ENCODE results near the gene EXOSC5. TPM values are rescaled to one million over a fixed set of nuclear protein-coding genes. Genes with fewer than 3 reads are reported as not detected.

EXOSC5 gene
- total and polyA plus RNA-seq, 10 of the 15 experiments (the other 5 are each of a cell fraction or from before 2014, with no cell fraction given): 15.8 to 123 (median 52.7) TPM

DNA sequence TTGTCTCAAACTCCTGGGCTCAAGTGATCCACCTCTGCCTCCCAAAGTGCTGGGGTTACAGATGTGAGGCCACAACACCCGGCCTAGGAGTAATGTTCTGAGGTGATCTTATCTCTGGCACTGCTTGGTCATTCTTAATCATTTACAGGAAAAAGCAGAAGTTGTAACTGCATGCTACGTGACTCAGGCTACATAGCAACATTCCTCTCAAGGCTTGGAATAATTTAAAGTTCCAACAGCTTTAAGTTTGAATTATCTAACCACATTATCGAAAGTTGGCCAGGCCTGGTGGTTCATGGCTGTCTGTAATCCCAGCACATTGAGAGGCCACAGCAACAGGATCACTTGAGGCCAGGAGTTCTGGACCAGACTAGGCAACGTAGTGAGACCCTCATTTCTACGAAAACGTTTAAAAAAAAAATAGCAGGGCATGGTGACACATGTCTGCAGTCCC, 29.3 kb downstream of the EXOSC5 start (continued):
- TF ChIP-seq, protein P1, sequence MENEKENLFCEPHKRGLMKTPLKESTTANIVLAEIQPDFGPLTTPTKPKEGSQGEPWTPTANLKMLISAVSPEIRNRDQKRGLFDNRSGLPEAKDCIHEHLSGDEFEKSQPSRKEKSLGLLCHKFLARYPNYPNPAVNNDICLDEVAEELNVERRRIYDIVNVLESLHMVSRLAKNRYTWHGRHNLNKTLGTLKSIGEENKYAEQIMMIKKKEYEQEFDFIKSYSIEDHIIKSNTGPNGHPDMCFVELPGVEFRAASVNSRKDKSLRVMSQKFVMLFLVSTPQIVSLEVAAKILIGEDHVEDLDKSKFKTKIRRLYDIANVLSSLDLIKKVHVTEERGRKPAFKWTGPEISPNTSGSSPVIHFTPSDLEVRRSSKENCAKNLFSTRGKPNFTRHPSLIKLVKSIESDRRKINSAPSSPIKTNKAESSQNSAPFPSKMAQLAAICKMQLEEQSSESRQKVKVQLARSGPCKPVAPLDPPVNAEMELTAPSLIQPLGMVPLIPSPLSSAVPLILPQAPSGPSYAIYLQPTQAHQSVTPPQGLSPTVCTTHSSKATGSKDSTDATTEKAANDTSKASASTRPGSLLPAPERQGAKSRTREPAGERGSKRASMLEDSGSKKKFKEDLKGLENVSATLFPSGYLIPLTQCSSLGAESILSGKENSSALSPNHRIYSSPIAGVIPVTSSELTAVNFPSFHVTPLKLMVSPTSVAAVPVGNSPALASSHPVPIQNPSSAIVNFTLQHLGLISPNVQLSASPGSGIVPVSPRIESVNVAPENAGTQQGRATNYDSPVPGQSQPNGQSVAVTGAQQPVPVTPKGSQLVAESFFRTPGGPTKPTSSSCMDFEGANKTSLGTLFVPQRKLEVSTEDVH (IDR thresholded peaks at IDR 0.05; ENCODE audit: low read depth, partially characterized antibody): peak; percentile 38
- TF ChIP-seq ZNF207 (IDR thresholded peaks at IDR 0.05; ENCODE audit: borderline replicate concordance) (no peak), MLLT1 (IDR thresholded peaks at IDR 0.05) (0 out of 2 replicates have a peak, but pooled peaks have one; percentile 33), ESRRA (IDR thresholded peaks at IDR 0.05; ENCODE audit: low read length) (no peak), ZNF217 (IDR thresholded peaks at IDR 0.05) (no peak), POLR2AphosphoS2 (IDR thresholded peaks at IDR 0.05; ENCODE audit: low read depth, low read length) (no peak), RUNX3 (IDR thresholded peaks at IDR 0.05; ENCODE audit: low read length) (no peak), NR2F1 (conservative IDR thresholded peaks at IDR 0.05) (no peak; the same call in 1 of the 2 replicates), ZBED1 (IDR thresholded peaks at IDR 0.05; ENCODE audit: borderline replicate concordance) (no peak), NR2C1 (IDR thresholded peaks at IDR 0.05) (no peak), CEBPB (IDR thresholded peaks at IDR 0.05; ENCODE audit: borderline replicate concordance in 1 of 2, low read depth in 2 of 2, low read length in 2 of 2) (no peak), BCL11A (IDR thresholded peaks at IDR 0.05; ENCODE audit: low read depth, low read length) (no peak)
- TF ChIP-seq, protein P2, sequence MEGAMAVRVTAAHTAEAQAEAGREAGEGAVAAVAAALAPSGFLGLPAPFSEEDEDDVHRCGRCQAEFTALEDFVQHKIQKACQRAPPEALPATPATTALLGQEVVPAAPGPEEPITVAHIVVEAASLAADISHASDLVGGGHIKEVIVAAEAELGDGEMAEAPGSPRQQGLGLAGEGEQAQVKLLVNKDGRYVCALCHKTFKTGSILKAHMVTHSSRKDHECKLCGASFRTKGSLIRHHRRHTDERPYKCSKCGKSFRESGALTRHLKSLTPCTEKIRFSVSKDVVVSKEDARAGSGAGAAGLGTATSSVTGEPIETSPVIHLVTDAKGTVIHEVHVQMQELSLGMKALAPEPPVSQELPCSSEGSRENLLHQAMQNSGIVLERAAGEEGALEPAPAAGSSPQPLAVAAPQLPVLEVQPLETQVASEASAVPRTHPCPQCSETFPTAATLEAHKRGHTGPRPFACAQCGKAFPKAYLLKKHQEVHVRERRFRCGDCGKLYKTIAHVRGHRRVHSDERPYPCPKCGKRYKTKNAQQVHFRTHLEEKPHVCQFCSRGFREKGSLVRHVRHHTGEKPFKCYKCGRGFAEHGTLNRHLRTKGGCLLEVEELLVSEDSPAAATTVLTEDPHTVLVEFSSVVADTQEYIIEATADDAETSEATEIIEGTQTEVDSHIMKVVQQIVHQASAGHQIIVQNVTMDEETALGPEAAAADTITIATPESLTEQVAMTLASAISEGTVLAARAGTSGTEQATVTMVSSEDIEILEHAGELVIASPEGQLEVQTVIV (IDR thresholded peaks at IDR 0.05; ENCODE audit: borderline replicate concordance, partially characterized antibody): no peak
- TF ChIP-seq, protein P3, sequence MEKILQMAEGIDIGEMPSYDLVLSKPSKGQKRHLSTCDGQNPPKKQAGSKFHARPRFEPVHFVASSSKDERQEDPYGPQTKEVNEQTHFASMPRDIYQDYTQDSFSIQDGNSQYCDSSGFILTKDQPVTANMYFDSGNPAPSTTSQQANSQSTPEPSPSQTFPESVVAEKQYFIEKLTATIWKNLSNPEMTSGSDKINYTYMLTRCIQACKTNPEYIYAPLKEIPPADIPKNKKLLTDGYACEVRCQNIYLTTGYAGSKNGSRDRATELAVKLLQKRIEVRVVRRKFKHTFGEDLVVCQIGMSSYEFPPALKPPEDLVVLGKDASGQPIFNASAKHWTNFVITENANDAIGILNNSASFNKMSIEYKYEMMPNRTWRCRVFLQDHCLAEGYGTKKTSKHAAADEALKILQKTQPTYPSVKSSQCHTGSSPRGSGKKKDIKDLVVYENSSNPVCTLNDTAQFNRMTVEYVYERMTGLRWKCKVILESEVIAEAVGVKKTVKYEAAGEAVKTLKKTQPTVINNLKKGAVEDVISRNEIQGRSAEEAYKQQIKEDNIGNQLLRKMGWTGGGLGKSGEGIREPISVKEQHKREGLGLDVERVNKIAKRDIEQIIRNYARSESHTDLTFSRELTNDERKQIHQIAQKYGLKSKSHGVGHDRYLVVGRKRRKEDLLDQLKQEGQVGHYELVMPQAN (conservative IDR thresholded peaks at IDR 0.05): no peak
- TF ChIP-seq, protein P4, sequence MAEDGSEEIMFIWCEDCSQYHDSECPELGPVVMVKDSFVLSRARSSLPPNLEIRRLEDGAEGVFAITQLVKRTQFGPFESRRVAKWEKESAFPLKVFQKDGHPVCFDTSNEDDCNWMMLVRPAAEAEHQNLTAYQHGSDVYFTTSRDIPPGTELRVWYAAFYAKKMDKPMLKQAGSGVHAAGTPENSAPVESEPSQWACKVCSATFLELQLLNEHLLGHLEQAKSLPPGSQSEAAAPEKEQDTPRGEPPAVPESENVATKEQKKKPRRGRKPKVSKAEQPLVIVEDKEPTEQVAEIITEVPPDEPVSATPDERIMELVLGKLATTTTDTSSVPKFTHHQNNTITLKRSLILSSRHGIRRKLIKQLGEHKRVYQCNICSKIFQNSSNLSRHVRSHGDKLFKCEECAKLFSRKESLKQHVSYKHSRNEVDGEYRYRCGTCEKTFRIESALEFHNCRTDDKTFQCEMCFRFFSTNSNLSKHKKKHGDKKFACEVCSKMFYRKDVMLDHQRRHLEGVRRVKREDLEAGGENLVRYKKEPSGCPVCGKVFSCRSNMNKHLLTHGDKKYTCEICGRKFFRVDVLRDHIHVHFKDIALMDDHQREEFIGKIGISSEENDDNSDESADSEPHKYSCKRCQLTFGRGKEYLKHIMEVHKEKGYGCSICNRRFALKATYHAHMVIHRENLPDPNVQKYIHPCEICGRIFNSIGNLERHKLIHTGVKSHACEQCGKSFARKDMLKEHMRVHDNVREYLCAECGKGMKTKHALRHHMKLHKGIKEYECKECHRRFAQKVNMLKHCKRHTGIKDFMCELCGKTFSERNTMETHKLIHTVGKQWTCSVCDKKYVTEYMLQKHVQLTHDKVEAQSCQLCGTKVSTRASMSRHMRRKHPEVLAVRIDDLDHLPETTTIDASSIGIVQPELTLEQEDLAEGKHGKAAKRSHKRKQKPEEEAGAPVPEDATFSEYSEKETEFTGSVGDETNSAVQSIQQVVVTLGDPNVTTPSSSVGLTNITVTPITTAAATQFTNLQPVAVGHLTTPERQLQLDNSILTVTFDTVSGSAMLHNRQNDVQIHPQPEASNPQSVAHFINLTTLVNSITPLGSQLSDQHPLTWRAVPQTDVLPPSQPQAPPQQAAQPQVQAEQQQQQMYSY (CRISPR knock-in tag; IDR thresholded peaks at IDR 0.05): no peak

Data from GM12878 (cell line).